ENCODE measurements around the gene NRDE2. TPM values are rescaled to one million over a fixed set of nuclear protein-coding genes. Genes with fewer than 3 reads are reported as not detected.
"Not testable (repeated sequence)": the region's sequence is repeated elsewhere in the genome, so short reads cannot be mapped to it uniquely, and the experiment has no call there.

NRDE2 gene
- total and polyA plus RNA-seq, 2 experiments from 2014 or later = 20.0 to 21.9 TPM

DNA sequence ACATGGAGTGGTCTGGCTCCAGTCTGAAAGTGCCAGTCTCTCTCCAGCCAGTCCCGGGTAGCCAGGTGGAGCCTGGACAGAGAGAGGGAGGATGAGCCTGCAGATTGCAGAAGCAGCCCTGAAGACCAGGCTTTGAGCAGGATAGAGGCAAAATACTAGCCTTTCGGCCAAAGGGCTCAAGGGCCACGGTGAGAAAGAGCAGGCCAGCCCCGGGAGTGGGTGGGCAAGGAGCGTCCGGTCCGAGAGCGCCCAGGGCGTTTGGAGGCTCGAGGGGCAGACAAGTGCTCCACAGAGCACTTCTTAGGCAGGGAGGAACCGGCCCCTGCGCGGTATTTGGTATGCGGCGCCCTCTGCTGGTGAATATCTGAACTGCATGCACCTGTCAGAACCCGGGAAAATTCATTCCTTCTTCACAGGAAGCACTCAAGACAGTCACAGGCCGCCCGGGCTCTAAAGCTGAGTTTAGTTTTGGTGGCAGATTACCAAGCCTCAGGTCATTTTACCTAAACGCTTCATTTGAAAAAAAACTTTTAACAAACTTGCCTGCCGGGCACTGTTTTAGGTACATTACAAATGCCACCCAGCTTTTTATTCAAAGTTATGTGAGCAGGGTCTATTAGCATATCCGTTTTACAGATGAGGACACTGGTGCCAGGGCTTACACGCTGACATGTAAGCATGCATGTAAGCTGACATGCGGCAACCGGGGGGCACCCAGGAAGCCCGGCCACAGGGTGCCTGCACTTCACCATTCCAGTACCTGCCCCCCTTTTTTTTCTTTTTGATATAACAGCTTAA, 96.4 kb downstream of the NRDE2 start:
- 23% methylated on average over 25 of the region's 25 CpGs for WGBS (ENCODE audit: low lambda C conversion rate, missing lambda C conversion rate)
- Histone ChIP-seq H3K4me2 (peak overlapping the region; percentile 61), H3K4me3 (no peak overlapping the region), H3K9me2 (replicated peaks; ENCODE audit: insufficient read depth) (no peaks in the 10 kb centered on the region), H4K20me1 (ENCODE audit: insufficient read depth, poor library complexity, severe bottlenecking) (no peaks in the 10 kb centered on the region), H3K9me3 (ENCODE audit: low read depth) (peaks cover 14% of the 10 kb centered on the region), H3K36me3 (replicated peaks; ENCODE audit: insufficient read depth, low read depth) (no peaks in the 10 kb centered on the region), H3K79me2 (no peaks in the 10 kb centered on the region), H3K27ac (no peak overlapping the region), H3K4me1 (ENCODE audit: insufficient read depth) (no peaks in the 10 kb centered on the region), H3K27me3 (no peaks in the 10 kb centered on the region), H2AFZ (no peak overlapping the region)
- DNase-seq (ENCODE audit: low spot score) = peak; percentile 67
- TF ChIP-seq, protein P1, sequence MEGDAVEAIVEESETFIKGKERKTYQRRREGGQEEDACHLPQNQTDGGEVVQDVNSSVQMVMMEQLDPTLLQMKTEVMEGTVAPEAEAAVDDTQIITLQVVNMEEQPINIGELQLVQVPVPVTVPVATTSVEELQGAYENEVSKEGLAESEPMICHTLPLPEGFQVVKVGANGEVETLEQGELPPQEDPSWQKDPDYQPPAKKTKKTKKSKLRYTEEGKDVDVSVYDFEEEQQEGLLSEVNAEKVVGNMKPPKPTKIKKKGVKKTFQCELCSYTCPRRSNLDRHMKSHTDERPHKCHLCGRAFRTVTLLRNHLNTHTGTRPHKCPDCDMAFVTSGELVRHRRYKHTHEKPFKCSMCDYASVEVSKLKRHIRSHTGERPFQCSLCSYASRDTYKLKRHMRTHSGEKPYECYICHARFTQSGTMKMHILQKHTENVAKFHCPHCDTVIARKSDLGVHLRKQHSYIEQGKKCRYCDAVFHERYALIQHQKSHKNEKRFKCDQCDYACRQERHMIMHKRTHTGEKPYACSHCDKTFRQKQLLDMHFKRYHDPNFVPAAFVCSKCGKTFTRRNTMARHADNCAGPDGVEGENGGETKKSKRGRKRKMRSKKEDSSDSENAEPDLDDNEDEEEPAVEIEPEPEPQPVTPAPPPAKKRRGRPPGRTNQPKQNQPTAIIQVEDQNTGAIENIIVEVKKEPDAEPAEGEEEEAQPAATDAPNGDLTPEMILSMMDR (IDR thresholded peaks at IDR 0.05; ENCODE audit: poor library complexity) = peak; percentile 83
- TF ChIP-seq EZH2phosphoT487 (IDR thresholded peaks at IDR 0.05; ENCODE audit: low read depth, severe bottlenecking, unreplicated experiment) = no peak

DNA sequence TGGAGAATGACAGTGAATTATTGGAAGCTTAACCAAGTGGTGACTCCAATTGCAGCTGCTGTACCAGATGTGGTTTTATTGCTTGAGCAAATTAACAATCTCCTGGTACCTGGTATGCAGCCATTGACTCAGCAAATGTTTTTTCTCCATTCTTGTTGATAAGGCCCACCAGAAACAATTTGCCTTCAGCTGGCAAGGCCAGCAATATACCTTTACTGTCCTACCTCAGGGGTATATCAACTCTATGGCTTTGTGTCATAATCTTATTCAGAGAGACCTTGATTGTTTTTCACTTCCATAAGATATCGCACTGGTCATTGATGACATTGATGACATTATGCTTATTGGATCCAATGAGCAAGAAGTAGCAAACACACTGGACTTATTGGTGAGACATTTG, 101.8 kb downstream of the NRDE2 start:
- not testable (repeated sequence) for H3K79me2 ChIP-seq; H3K9me2 ChIP-seq (replicated peaks; ENCODE audit: insufficient read depth); DNase-seq (ENCODE audit: low spot score); H3K9me3 ChIP-seq (ENCODE audit: low read depth); H3K27ac ChIP-seq; H2AFZ ChIP-seq; H3K4me1 ChIP-seq (ENCODE audit: insufficient read depth); H3K4me2 ChIP-seq; H4K20me1 ChIP-seq (ENCODE audit: insufficient read depth, poor library complexity, severe bottlenecking); H3K36me3 ChIP-seq (replicated peaks; ENCODE audit: insufficient read depth, low read depth); H3K27me3 ChIP-seq; H3K4me3 ChIP-seq
- WGBS (ENCODE audit: low lambda C conversion rate, missing lambda C conversion rate) = 100% methylated on average over 1 of the region's 1 CpG

DNA sequence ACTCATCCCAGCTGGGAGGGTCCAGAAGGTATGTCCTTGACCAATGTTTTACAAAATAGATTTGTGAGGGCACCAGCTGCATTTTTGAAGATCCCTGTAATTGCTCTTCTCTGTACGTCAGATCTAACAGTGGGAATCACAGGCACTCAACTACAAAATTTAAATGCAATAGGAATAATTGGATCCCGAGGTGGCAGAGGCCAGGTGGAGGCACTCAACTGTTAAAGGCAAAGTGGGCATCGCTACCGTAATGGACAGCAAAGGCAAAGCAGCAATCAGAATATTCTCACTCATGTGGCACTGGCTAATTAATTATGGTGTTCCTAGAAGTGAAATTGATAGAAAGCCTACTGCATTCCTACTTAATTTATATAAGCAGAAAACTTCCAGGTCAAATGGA, 103.3 kb downstream of the NRDE2 start:
- Histone ChIP-seq H3K36me3 (replicated peaks; ENCODE audit: insufficient read depth, low read depth) (no peaks in the 10 kb centered on the region), H3K4me1 (ENCODE audit: insufficient read depth) (no peaks in the 10 kb centered on the region), H3K27me3 (no peaks in the 10 kb centered on the region), H3K4me3 (no peak overlapping the region), H3K4me2 (no peak overlapping the region), H3K9me2 (replicated peaks; ENCODE audit: insufficient read depth) (no peaks in the 10 kb centered on the region), H4K20me1 (ENCODE audit: insufficient read depth, poor library complexity, severe bottlenecking) (no peaks in the 10 kb centered on the region), H3K79me2 (no peaks in the 10 kb centered on the region), H2AFZ (no peak overlapping the region), H3K9me3 (ENCODE audit: low read depth) (no peaks in the 10 kb centered on the region), H3K27ac (no peak overlapping the region)
- no peak for DNase-seq (ENCODE audit: low spot score)
- no peak for TF ChIP-seq EZH2 (IDR thresholded peaks at IDR 0.05; ENCODE audit: borderline replicate concordance)
- TF ChIP-seq EZH2phosphoT487 (IDR thresholded peaks at IDR 0.05; ENCODE audit: low read depth, severe bottlenecking, unreplicated experiment) = no peak
- TF ChIP-seq, protein P1 (IDR thresholded peaks at IDR 0.05; ENCODE audit: poor library complexity) = no peak
- 83% methylated on average over 4 of the region's 4 CpGs for WGBS (ENCODE audit: low lambda C conversion rate, missing lambda C conversion rate)

Other genes starting within 250 kb of the NRDE2 start
- 148 and 171 TPM in 2 replicates for gene PSMC1, start 75.4 kb downstream of the NRDE2 start, total RNA-seq
- 144 and 163 TPM in 2 replicates for gene PSMC1, start 75.4 kb downstream of the NRDE2 start, polyA plus RNA-seq
- 341 and 405 TPM in 2 replicates for gene CALM1, start 65.1 kb upstream of the NRDE2 start, total RNA-seq
- 859 and 862 TPM in 2 replicates for gene CALM1, start 65.1 kb upstream of the NRDE2 start, polyA plus RNA-seq

Data from hepatocyte (in vitro differentiated cells).